SK-N-SH (cell line): Measurements from ENCODE around the gene SNX2. TPM values are rescaled to one million over a fixed set of nuclear protein-coding genes. Genes with fewer than 3 reads are reported as not detected.

ENCODE experiments used
- CTCF ChIA-PET: fragments of 300-600, 350-600 bp; formaldehyde crosslinking; extraction: SDS; loops from one replicate; lab custom pipeline; 2021; lab: Yijun Ruan, JAX
- POLR2A ChIA-PET: fragments of 350-600 bp; sonication (Branson Sonifier 250); formaldehyde crosslinking; extraction: SDS; loops from one replicate; lab custom pipeline; 2020; ENCODE audit warnings: antibody characterized with exemption, inconsistent platforms; lab: Yijun Ruan, JAX
- DNase-seq: peaks from one replicate; pipeline ENCODE4 v3.0.0; 2012
- H2AFZ ChIP-seq: fragments of 200-600 bp; sonication (generic); 2 replicates; pipeline ENCODE4 v1.8.1; 2016; ENCODE audit warnings: antibody characterized with exemption, mild to moderate bottlenecking, low read depth
- H3F3A ChIP-seq: fragments of 200-600 bp; sonication (generic); replicated peaks from 2 replicates; pipeline ENCODE3; 2016; ENCODE audit warnings: antibody characterized with exemption, mild to moderate bottlenecking; ENCODE audit not compliant: insufficient read depth
- H3K27ac ChIP-seq, 2 experiments: fragments of 200-500 bp in 1 of 2; fragments of 200-600 bp in 1 of 2; sonication (Bioruptor generic) in 1 of 2; sonication (generic), shearing (Covaris generic) in 1 of 2; 2 replicates each; pipeline versions ENCODE4 v1.5.1 to v1.6.1; 2014 to 2016; ENCODE audit warnings: low read depth in 2 of 2, inconsistent platforms in 1 of 2, low read length in 1 of 2, mild to moderate bottlenecking in 1 of 2, mixed read lengths in 1 of 2
- H3K27me3 ChIP-seq: fragments of 200-600 bp; sonication (generic), shearing (Covaris generic); 2 replicates; pipeline ENCODE4 v1.6.1; 2016; ENCODE audit warnings: mixed run types; ENCODE audit not compliant: insufficient read depth
- H3K36me3 ChIP-seq, 2 experiments: fragments of 200-500 bp in 1 of 2; fragments of 200-600 bp in 1 of 2; sonication (Bioruptor generic) in 1 of 2; sonication (generic) in 1 of 2; replicated peaks in 1 of 2; 2 replicates each; pipeline versions ENCODE3 to v1.5.1; 2014 to 2016; ENCODE audit warnings: low read length in 1 of 2, mild to moderate bottlenecking in 1 of 2; ENCODE audit not compliant: insufficient read depth in 2 of 2, control insufficient read depth in 1 of 2
- H3K4me1 ChIP-seq, 2 experiments: fragments of 200-500 bp in 1 of 2; fragments of 200-600 bp in 1 of 2; sonication (Bioruptor generic) in 1 of 2; sonication (generic), shearing (Covaris generic) in 1 of 2; 2 replicates each; pipeline versions ENCODE4 v1.5.1 to v1.6.1; 2014 to 2016; ENCODE audit warnings: low read depth in 1 of 2, low read length in 1 of 2, mixed run types in 1 of 2; ENCODE audit not compliant: insufficient read depth in 2 of 2, control insufficient read depth in 1 of 2
- H3K4me2 ChIP-seq: fragments of 200-600 bp; sonication (generic), shearing (Covaris generic); 2 replicates; pipeline ENCODE4 v1.6.1; 2017; ENCODE audit warnings: mixed run types
- H3K4me3 ChIP-seq, 2 experiments: fragments of 200-500 bp in 1 of 2; fragments of 200-600 bp in 1 of 2; sonication (Bioruptor generic) in 1 of 2; sonication (generic), shearing (Covaris generic) in 1 of 2; 2 replicates each; pipeline versions ENCODE4 v1.5.1 to v1.8.1; 2014 to 2016; ENCODE audit warnings: low read depth in 2 of 2, inconsistent platforms in 1 of 2, low read length in 1 of 2, mild to moderate bottlenecking in 1 of 2, mixed read lengths in 1 of 2, moderate library complexity in 1 of 2
- H3K79me2 ChIP-seq: fragments of 200-600 bp; sonication (generic); 2 replicates; pipeline ENCODE4 v1.8.1; 2017; ENCODE audit warnings: mild to moderate bottlenecking; ENCODE audit not compliant: insufficient read depth
- H3K9ac ChIP-seq: fragments of 200-600 bp; sonication (generic); 2 replicates; pipeline ENCODE4 v1.6.1; 2017; ENCODE audit warnings: mixed run types
- H3K9me2 ChIP-seq: fragments of 200-600 bp; sonication (generic); 2 replicates; pipeline ENCODE4 v1.6.1; 2017; ENCODE audit warnings: mixed run types
- H3K9me3 ChIP-seq: fragments of 200-600 bp; sonication (generic); 2 replicates; pipeline ENCODE4 v1.6.1; 2017; ENCODE audit warnings: mixed run types, mild to moderate bottlenecking, moderate library complexity
- H4K20me1 ChIP-seq: fragments of 200-600 bp; sonication (generic); 2 replicates; pipeline ENCODE4 v1.6.1; 2017; ENCODE audit warnings: mild to moderate bottlenecking, mixed run types; ENCODE audit not compliant: insufficient read depth
- CHD2 ChIP-seq: fragments of 150-350 bp; IDR thresholded peaks from 2 replicates; pipeline ENCODE4 v1.6.1; 2018; ENCODE audit warnings: low read length; ENCODE audit not compliant: partially characterized antibody
- EZH2phosphoT487 ChIP-seq: fragments of 200-600 bp; sonication (generic); IDR thresholded peaks from 2 replicates; pipeline ENCODE4 v1.6.1; 2017; ENCODE audit warnings: low read depth, mixed run types, mild to moderate bottlenecking, antibody characterized with exemption, moderate library complexity, borderline replicate concordance
- FOXJ3 ChIP-seq: sonication (generic); formaldehyde crosslinking; IDR thresholded peaks from 2 replicates; pipeline ENCODE4 v1.5.1; 2020; ENCODE audit warnings: mild to moderate bottlenecking, missing genetic modification reagents
- FOXM1 ChIP-seq: IDR thresholded peaks from 2 replicates; pipeline ENCODE4 v1.4.0; 2012; ENCODE audit warnings: low read depth, mild to moderate bottlenecking
- GABPA ChIP-seq: IDR thresholded peaks from 2 replicates; pipeline ENCODE4 v1.4.0; 2012; ENCODE audit warnings: low read depth, mild to moderate bottlenecking
- IRF3 ChIP-seq: fragments of 150-350 bp; IDR thresholded peaks from 2 replicates; pipeline ENCODE4 v1.6.1; 2016; ENCODE audit warnings: mild to moderate bottlenecking, low read depth, low read length
- JUND ChIP-seq: IDR thresholded peaks from 2 replicates; pipeline ENCODE4 v1.4.0; 2012
- MAX ChIP-seq: IDR thresholded peaks from 2 replicates; pipeline ENCODE4 v1.4.0; 2012; ENCODE audit warnings: low read depth
- MXI1 ChIP-seq: IDR thresholded peaks from 2 replicates; pipeline ENCODE4 v1.6.1; 2012; ENCODE audit warnings: mild to moderate bottlenecking, low read depth, low read length, improper control_type of control experiment
- NFIC ChIP-seq: IDR thresholded peaks from 2 replicates; pipeline ENCODE4 v1.4.0; 2012; ENCODE audit warnings: borderline replicate concordance
- NRF1 ChIP-seq: IDR thresholded peaks from 2 replicates; pipeline ENCODE4 v1.6.1; 2012; ENCODE audit warnings: low read depth, mild to moderate bottlenecking, low read length
- POLR2AphosphoS5 ChIP-seq: IDR thresholded peaks from 2 replicates; pipeline ENCODE4 v1.6.1; 2012; ENCODE audit warnings: low read depth, low read length
- RAD21 ChIP-seq: IDR thresholded peaks from 2 replicates; pipeline ENCODE4 v1.6.1; 2012; ENCODE audit warnings: mild to moderate bottlenecking, low read length
- RCOR1 ChIP-seq: fragments of 150-350 bp; IDR thresholded peaks from 2 replicates; pipeline ENCODE4 v1.6.1; 2017; ENCODE audit warnings: antibody characterized with exemption, low read length
- SIN3A ChIP-seq: IDR thresholded peaks from 2 replicates; pipeline ENCODE4 v1.6.1; 2012; ENCODE audit warnings: low read depth, mild to moderate bottlenecking, low read length, moderate library complexity, borderline replicate concordance
- TAF1 ChIP-seq: IDR thresholded peaks from 2 replicates; pipeline ENCODE4 v1.6.1; 2012; ENCODE audit warnings: low read depth, mild to moderate bottlenecking, low read length, moderate library complexity, borderline replicate concordance
- TCF12 ChIP-seq: IDR thresholded peaks from 2 replicates; pipeline ENCODE4 v1.4.0; 2012
- USF2 ChIP-seq: fragments of 150-350 bp; IDR thresholded peaks from 2 replicates; pipeline ENCODE4 v1.6.1; 2017; ENCODE audit warnings: antibody characterized with exemption, low read length, low read depth, borderline replicate concordance
- ZBTB33 ChIP-seq: IDR thresholded peaks from 2 replicates; pipeline ENCODE4 v1.4.0; 2012; ENCODE audit warnings: low read depth, borderline replicate concordance
- WGBS: methylation state at CpG from one replicate; pipeline ENCODE4 v1.1.6; 2017; ENCODE audit warnings: low lambda C conversion rate; 5-methylcytosine and 5-hydroxymethylcytosine counted together
- polyA plus RNA-seq, 3 experiments: library from polyadenylated mRNA; depleted of rRNA; stranded (reverse); fragments of >200 nt; gene quantifications; 2 replicates each; pipeline ENCODE4 v1.2.3, GENCODE V29; 2012
- TF ChIP-seq, protein P1 (sequence below): IDR thresholded peaks from 2 replicates; pipeline ENCODE4 v1.4.0; 2012; ENCODE audit warnings: low read depth, borderline replicate concordance

SNX2 gene
- polyA plus RNA-seq, 1 of the 3 experiments (the other 2 are of a cell fraction), result 17.4 TPM

- Histone ChIP-seq H3K9me3 (no peaks in the 10 kb centered on the region), H3K9ac (no peak overlapping the region), H3K36me3 (no peaks in the 10 kb centered on the region), H3K4me2 (no peak overlapping the region), H3K27me3 (no peaks in the 10 kb centered on the region), H3K4me3 (no peak overlapping the region), H3K27ac (no peak overlapping the region), H3K9me2 (no peaks in the 10 kb centered on the region), H2AFZ (no peak overlapping the region), H3K4me1 (peaks cover 0 to 4% of the 10 kb centered on the region in 2 experiments; a peak in 1 of 4 replicates), H4K20me1 (no peaks in the 10 kb centered on the region), H3F3A (no peaks in the 10 kb centered on the region), H3K79me2 (no peaks in the 10 kb centered on the region)
- ChIA-PET POLR2A (no interaction called here), CTCF (interaction anchor here (1.0 kb wide), 1 partner anchor 77 kb away, joined by 3 read pairs; no protein-coding TSS in a partner anchor)
- WGBS, result 70% methylated on average over 2 of the region's 2 CpGs
- no peak for TF ChIP-seq JUND
- TF ChIP-seq MAX, result no peak
- no peak for TF ChIP-seq POLR2AphosphoS5
- TF ChIP-seq FOXM1, result no peak
- no peak for TF ChIP-seq USF2
- no peak for TF ChIP-seq SIN3A
- TF ChIP-seq RAD21, result no peak
- no peak for TF ChIP-seq FOXJ3 (CRISPR knock-in tag)
- TF ChIP-seq, protein P1, sequence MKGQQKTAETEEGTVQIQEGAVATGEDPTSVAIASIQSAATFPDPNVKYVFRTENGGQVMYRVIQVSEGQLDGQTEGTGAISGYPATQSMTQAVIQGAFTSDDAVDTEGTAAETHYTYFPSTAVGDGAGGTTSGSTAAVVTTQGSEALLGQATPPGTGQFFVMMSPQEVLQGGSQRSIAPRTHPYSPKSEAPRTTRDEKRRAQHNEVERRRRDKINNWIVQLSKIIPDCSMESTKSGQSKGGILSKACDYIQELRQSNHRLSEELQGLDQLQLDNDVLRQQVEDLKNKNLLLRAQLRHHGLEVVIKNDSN, result no peak
- TF ChIP-seq CHD2, result no peak
- TF ChIP-seq ZBTB33, result no peak
- TF ChIP-seq NRF1, result no peak
- no peak for TF ChIP-seq GABPA
- TF ChIP-seq IRF3, result no peak
- TF ChIP-seq TAF1, result no peak
- no peak for TF ChIP-seq NFIC
- TF ChIP-seq MXI1, result no peak
- no peak for TF ChIP-seq TCF12
- TF ChIP-seq EZH2phosphoT487, result no peak
- no peak for TF ChIP-seq RCOR1
- DNase-seq, result no peak
Measured at GRCh38 chr5:122760236-122760635, 14.6 kb upstream of the SNX2 start.
